SU-DHL-6 (cell line): ENCODE results near the gene TARS3.

ENCODE experiments used
- H2AFZ ChIP-seq: fragments of 200-600 bp; sonication (generic); 2 replicates; pipeline ENCODE4 v1.6.1; 2014; ENCODE audit warnings: low read depth, mild to moderate bottlenecking, moderate library complexity, mixed read lengths, antibody characterized with exemption, low read length; ENCODE audit not compliant: severe bottlenecking
- H3F3A ChIP-seq: fragments of 200-600 bp; shearing (Covaris generic); 2 replicates; pipeline ENCODE4 v1.6.0; 2016; ENCODE audit warnings: antibody characterized with exemption, mild to moderate bottlenecking; ENCODE audit not compliant: insufficient read depth
- H3K27ac ChIP-seq: fragments of 200-600 bp; sonication (generic); 2 replicates; pipeline ENCODE4 v1.5.1; 2016; ENCODE audit warnings: low read depth, mild to moderate bottlenecking, low read length, moderate library complexity, mixed read lengths
- H3K27me3 ChIP-seq: fragments of 200-600 bp; sonication (generic), shearing (Covaris generic); 2 replicates; pipeline ENCODE4 v1.6.0; 2014; ENCODE audit warnings: mild to moderate bottlenecking, low read length
- H3K36me3 ChIP-seq: fragments of 200-600 bp; sonication (generic); 2 replicates; pipeline ENCODE4 v1.6.1; 2014; ENCODE audit warnings: mild to moderate bottlenecking, low read length, mixed read lengths
- H3K4me2 ChIP-seq: fragments of 300-600, 200-600 bp; shearing (Covaris generic), sonication (generic); 2 replicates; pipeline ENCODE4 v1.6.0; 2014; ENCODE audit warnings: low read length, low read depth, mild to moderate bottlenecking; ENCODE audit not compliant: poor library complexity, severe bottlenecking
- H3K4me3 ChIP-seq: fragments of 200-600 bp; sonication (generic); 2 replicates; pipeline ENCODE4 v1.5.1; 2014; ENCODE audit warnings: antibody characterized with exemption, low read length, mild to moderate bottlenecking, mixed read lengths; ENCODE audit not compliant: insufficient read depth, poor library complexity, severe bottlenecking
- H3K79me2 ChIP-seq: fragments of 200-600 bp; sonication (generic); 2 replicates; pipeline ENCODE4 v1.6.1; 2014; ENCODE audit warnings: mild to moderate bottlenecking, low read length, moderate library complexity; ENCODE audit not compliant: insufficient read depth
- H3K9ac ChIP-seq: fragments of 200-600 bp; sonication (generic); 2 replicates; pipeline ENCODE4 v1.7.0; 2014; ENCODE audit warnings: mild to moderate bottlenecking, low read length
- H3K9me2 ChIP-seq: fragments of 200-600 bp; sonication (generic); replicated peaks from 2 replicates; pipeline ENCODE4 v1.6.1; 2014; ENCODE audit warnings: low read length; ENCODE audit not compliant: insufficient read depth
- H3K9me3 ChIP-seq: fragments of 200-600 bp; sonication (generic); 2 replicates; pipeline ENCODE4 v1.6.1; 2014; ENCODE audit warnings: low read length, mixed read lengths; ENCODE audit not compliant: insufficient read depth
- H4K20me1 ChIP-seq: fragments of 200-600 bp; sonication (generic); 2 replicates; pipeline ENCODE4 v1.6.1; 2014; ENCODE audit warnings: low read depth, mild to moderate bottlenecking, antibody characterized with exemption, low read length, moderate library complexity, mixed read lengths
- EZH2phosphoT487 ChIP-seq: fragments of 200-600 bp; sonication (generic), shearing (Covaris generic); conservative IDR thresholded peaks from 2 replicates; pipeline ENCODE4 v1.6.1; 2018; ENCODE audit warnings: mild to moderate bottlenecking, antibody characterized with exemption, low read length, moderate library complexity, mixed read lengths
- TF ChIP-seq, protein P1 (sequence below): fragments of 200-600 bp; sonication (generic); IDR thresholded peaks from one replicate; pipeline ENCODE4 v1.5.1; 2017; ENCODE audit warnings: antibody characterized with exemption, mild to moderate bottlenecking, low read length, moderate library complexity; ENCODE audit not compliant: insufficient read depth, poor library complexity, severe bottlenecking

TARS3 gene

DNA sequence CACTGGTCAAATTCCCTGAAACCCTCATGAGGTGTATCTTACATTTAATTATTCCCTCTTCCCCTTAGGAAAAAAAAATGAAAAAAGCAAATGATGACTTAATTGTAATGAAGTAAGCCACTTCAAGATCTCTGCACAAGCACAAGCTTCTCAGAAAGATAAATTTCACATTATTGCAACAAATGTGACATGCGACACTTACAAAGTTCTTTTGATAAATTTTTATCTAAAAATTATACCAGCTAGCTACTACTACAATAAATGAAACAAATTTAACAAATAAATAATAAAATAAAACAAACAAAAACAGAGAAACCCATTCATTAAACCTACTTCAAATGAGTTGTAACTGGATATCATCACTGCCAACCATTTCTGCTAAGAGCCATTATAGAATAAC, 62.1 kb downstream of the TARS3 start:
- Histone ChIP-seq H3K36me3 (no peaks in the 10 kb centered on the region), H2AFZ (no peak overlapping the region), H3K79me2 (no peaks in the 10 kb centered on the region), H3K27me3 (no peaks in the 10 kb centered on the region), H3K27ac (no peak overlapping the region), H3K9me2 (no peaks in the 10 kb centered on the region), H3F3A (no peaks in the 10 kb centered on the region), H3K4me2 (no peak overlapping the region), H3K9me3 (0 out of 2 replicates have a peak, but pooled peaks cover 4% of the 10 kb centered on the region), H3K4me3 (no peak overlapping the region), H4K20me1 (no peaks in the 10 kb centered on the region), H3K9ac (no peak overlapping the region)
- TF ChIP-seq, protein P1, sequence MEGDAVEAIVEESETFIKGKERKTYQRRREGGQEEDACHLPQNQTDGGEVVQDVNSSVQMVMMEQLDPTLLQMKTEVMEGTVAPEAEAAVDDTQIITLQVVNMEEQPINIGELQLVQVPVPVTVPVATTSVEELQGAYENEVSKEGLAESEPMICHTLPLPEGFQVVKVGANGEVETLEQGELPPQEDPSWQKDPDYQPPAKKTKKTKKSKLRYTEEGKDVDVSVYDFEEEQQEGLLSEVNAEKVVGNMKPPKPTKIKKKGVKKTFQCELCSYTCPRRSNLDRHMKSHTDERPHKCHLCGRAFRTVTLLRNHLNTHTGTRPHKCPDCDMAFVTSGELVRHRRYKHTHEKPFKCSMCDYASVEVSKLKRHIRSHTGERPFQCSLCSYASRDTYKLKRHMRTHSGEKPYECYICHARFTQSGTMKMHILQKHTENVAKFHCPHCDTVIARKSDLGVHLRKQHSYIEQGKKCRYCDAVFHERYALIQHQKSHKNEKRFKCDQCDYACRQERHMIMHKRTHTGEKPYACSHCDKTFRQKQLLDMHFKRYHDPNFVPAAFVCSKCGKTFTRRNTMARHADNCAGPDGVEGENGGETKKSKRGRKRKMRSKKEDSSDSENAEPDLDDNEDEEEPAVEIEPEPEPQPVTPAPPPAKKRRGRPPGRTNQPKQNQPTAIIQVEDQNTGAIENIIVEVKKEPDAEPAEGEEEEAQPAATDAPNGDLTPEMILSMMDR, result no peak
- TF ChIP-seq EZH2phosphoT487, result no peak

DNA sequence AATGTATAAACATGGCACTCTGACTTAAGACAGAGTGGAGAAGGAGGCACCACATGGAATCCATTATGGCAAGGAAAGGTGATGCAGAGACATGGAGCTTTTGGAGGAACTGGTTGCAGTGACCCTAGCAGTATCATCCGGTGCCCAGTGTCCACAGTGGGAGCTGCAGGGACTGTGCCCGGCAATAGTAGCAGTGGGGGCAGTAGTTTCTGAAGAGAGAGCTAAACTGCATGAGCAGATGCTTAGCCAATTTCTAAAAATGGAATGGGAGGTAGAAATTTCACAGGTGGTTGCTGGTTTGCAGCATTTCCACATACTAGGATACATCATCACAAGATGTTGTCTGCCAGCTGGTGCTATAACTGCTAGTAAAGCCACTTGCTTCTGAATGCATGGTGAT, 64.3 kb downstream of the TARS3 start:
- Histone ChIP-seq H3F3A (no peaks in the 10 kb centered on the region), H3K4me3 (no peak overlapping the region), H3K9me2 (no peaks in the 10 kb centered on the region), H4K20me1 (no peaks in the 10 kb centered on the region), H3K9me3 (no peaks in the 10 kb centered on the region), H3K27me3 (no peaks in the 10 kb centered on the region), H3K9ac (no peak overlapping the region), H3K79me2 (no peaks in the 10 kb centered on the region), H3K27ac (no peak overlapping the region), H3K36me3 (no peaks in the 10 kb centered on the region), H3K4me2 (no peak overlapping the region), H2AFZ (no peak overlapping the region)
- TF ChIP-seq EZH2phosphoT487, result no peak

DNA sequence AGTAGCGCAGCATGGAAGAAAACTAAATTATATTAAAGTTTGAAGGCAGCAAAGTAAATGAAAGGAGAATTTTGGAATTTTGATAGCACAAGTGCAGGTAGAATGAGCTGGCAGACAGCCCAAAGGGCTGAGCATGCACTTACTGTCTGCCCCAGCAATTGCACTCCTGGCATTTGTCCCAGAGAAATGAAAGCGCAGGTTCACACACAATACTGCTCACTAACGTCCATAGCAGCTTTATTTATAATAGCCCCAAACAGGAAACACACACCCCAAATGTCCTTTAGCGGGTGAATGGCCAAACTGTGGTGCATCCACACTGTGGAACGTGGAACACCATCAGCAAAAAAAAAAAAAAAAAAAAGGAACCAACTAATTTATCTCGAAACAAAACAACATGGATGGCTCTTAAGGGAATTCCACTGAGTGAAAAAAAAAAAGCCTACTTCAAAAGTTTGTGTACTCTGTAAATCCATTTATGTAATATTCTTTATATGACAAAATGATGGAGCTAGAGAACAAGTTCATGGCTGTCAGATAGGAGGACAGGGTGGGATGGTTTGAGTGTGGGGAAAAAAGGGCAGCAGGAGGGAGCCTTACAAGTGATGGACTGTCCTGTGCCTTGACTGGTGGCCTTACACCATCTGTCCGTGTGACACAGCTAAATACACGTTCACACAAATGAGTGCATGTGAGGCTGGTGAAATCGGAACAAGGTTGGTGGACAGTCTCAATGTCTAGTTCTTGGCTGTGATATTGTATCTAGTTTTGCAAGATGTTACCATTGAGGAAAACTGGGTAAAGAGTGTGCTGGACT, 66.1 kb downstream of the TARS3 start:
- no peaks in the 10 kb centered on the region for H3K27me3 ChIP-seq
- H3K79me2 ChIP-seq, result no peaks in the 10 kb centered on the region
- no peak for TF ChIP-seq EZH2phosphoT487
- TF ChIP-seq, protein P1, result no peak
- no peaks in the 10 kb centered on the region for H4K20me1 ChIP-seq
- H3K4me2 ChIP-seq, result no peak overlapping the region
- no peak overlapping the region for H2AFZ ChIP-seq
- no peaks in the 10 kb centered on the region for H3K9me3 ChIP-seq
- no peak overlapping the region for H3K9ac ChIP-seq
- H3K36me3 ChIP-seq, result no peaks in the 10 kb centered on the region
- H3K27ac ChIP-seq, result no peak overlapping the region
- no peak overlapping the region for H3K4me3 ChIP-seq
- H3F3A ChIP-seq, result peaks cover 15% of the 10 kb centered on the region
- H3K9me2 ChIP-seq, result no peaks in the 10 kb centered on the region

DNA sequence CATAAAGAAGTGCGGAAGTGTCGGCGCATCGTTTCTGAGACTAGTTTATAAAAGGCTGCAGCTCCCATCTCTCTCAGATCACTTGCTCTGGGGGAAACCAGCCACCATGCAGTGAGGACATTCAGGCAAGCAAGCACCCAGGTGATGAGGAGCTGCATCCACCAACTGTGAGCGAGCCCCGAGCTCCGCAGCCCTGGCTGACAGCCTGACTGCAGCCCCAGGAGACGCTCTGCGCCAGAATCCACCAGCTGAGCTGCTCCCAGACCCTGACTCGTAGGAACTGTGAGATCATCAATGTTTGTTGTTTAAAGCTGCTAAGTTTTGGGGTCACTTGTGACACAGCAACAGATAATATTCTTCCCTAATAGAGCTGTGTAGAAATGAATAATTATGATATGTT, 67.1 kb downstream of the TARS3 start:
- TF ChIP-seq, protein P1, result no peak
- TF ChIP-seq EZH2phosphoT487, result no peak
- Histone ChIP-seq H3K9me3 (no peaks in the 10 kb centered on the region), H3K9ac (no peak overlapping the region), H3K27ac (no peak overlapping the region), H3K9me2 (no peaks in the 10 kb centered on the region), H2AFZ (no peak overlapping the region), H3K4me3 (no peak overlapping the region), H3K79me2 (no peaks in the 10 kb centered on the region; the same call in 1 of the 2 replicates), H4K20me1 (no peaks in the 10 kb centered on the region), H3K36me3 (no peaks in the 10 kb centered on the region), H3F3A (peaks cover 15% of the 10 kb centered on the region), H3K27me3 (no peaks in the 10 kb centered on the region), H3K4me2 (no peak overlapping the region)
